ENCODE data around the gene NAB2.

The NAB2 gene

GRCh38 chr12:57133916-57134315 is 45.0 kb downstream of the NAB2 start:
- DNase-seq (ENCODE audit: low read depth) = no peak

DNA sequence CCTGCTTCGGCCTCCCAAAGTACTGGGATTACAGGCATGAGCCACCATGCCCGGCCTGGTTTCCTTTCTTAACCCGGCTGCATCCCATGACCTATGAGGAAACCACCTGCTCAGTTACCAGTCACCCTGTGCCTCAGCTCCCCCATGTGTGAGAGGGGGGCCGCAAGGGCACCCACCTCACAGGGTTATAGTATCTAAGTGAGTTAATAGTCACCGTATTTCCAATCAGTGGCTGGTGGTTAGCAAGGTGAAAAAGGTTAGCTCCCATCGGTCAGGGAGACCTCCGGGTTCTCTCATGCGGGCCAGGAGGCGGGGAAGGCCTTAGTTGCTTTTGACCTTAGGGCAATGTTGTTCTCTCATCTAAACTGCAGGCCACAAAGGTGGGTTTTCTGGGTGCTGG is 46.0 kb downstream of the NAB2 start:
- DNase-seq (ENCODE audit: low read depth) = no peak

GRCh38 chr12:57135527-57136326 is 46.8 kb downstream of the NAB2 start:
- peak; percentile 34 for DNase-seq (ENCODE audit: low read depth)

GRCh38 chr12:57138526-57139272 is 49.8 kb downstream of the NAB2 start:
- DNase-seq (ENCODE audit: low read depth) = peak; percentile 45

DNA sequence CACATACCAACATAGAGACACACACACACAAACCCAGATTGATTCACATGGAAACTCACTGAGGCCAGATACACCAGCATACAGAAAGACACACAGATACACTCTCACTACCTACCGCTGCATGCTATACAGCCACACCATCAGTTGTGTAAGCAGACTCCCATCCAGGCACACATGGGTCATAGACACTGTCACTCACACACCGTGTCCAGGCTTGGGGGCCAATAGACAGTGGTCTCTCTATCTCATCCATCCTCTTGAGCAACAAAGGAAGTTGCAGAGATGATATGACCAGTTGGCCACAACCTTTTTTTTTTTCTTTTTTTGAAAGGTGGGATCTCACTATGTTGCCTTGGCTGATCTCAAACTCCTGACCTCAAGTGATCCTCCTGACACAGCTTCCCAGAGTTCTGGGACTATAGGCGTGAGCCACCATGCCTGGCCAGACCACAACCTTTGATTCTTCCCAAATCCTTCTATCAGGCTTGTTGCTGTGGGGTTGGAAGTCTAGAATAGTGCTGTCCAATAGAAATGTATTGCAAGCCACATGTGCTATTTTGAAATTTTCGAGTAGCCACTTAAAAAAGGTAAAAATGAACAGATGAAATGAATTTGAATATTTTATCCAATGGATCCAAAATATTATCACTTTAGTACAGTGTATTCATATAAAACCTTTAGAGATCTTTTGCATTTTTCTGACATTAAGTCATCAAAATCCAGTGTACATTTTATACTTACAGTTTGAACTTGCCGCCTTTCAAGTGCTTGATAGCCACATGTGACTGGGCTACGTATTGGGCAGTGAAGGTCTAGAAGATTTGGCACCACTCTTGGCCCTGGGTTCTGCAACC is 51.1 kb downstream of the NAB2 start:
- peak; percentile 76 for DNase-seq (ENCODE audit: low read depth)

DNA sequence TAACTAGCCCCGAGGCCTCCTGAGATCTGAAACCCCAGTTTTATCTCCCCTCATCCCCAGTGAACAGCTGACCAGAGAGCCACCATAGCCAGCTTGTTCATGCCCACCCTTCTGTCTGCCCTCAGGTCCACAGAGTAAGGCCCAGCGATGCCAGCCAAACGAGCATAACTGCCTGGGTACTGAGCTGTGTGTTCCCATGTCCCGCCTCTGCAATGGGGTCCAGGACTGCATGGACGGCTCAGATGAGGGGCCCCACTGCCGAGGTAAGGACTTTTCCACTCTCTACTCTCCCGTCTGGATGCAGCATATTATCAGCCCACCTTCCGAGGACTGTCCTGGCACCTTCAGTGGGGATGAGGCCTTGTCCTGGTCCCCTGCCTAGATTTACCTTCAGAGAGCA is 52.3 kb downstream of the NAB2 start:
- DNase-seq (ENCODE audit: low read depth) = no peak

GRCh38 chr12:57142121-57142520 is 53.2 kb downstream of the NAB2 start:
- no peak for DNase-seq (ENCODE audit: low read depth)

- DNase-seq (ENCODE audit: low read depth) = no peak
Observed at GRCh38 chr12:57142727-57143126, 53.8 kb downstream of the NAB2 start.

GRCh38 chr12:57143454-57143853 is 54.5 kb downstream of the NAB2 start:
- no peak for DNase-seq (ENCODE audit: low read depth)

Measured in iris pigment epithelial cell (primary cell).